Omental fat pad (tissue), 4 donors: Measurements from ENCODE around the gene PLXNA2. TPM values are rescaled to one million over a fixed set of nuclear protein-coding genes. Genes with fewer than 3 reads are reported as not detected.

Source experiments
- ATAC-seq: fragments of 150-250 bp; one replicate; pipeline ENCODE4 v1.9.1; 2016; ENCODE audit warnings: mild to moderate bottlenecking, moderate library complexity; ENCODE audit not compliant: low FRiP score
- DNase-seq: peaks from one replicate; pipeline ENCODE4 v3.0.0-alpha.2; 2019; ENCODE audit warnings: low spot score
- CTCF ChIP-seq, 3 donors: fragments of 450-650 bp; IDR thresholded peaks; one replicate each; pipeline ENCODE4 v1.5.1; 2016 to 2017; ENCODE audit warnings: antibody characterized with exemption in 3 of 3, mild to moderate bottlenecking in 3 of 3, moderate library complexity in 2 of 3
- total RNA-seq, 4 donors: library from RNA; depleted of rRNA; stranded (reverse); fragments of >200 nt; gene quantifications; one replicate each; pipeline ENCODE4 v1.1.0, GENCODE V29; 2016

Gene PLXNA2
- total RNA-seq, 4 donors from 2014 or later = 21.7 to 67.9 (median 36.8) TPM

- ATAC-seq (no peak), DNase-seq (no peak)
- TF ChIP-seq CTCF (IDR thresholded peaks at IDR 0.05) = no peak
Observed at GRCh38 chr1:208051651-208052050, 192.5 kb downstream of the PLXNA2 start.

- ATAC-seq = no peak
- no peak for TF ChIP-seq CTCF (IDR thresholded peaks at IDR 0.05)
- DNase-seq = no peak
Observed at GRCh38 chr1:208048904-208049303, 195.3 kb downstream of the PLXNA2 start.

GRCh38 chr1:208047975-208048374, 196.2 kb downstream of the PLXNA2 start:
- TF ChIP-seq CTCF (IDR thresholded peaks at IDR 0.05) = no peak
- peak; percentile 72 for ATAC-seq
- DNase-seq = no peak

GRCh38 chr1:208047476-208047934, 196.7 kb downstream of the PLXNA2 start:
- peak; percentile 70 for ATAC-seq
- no peak for TF ChIP-seq CTCF (IDR thresholded peaks at IDR 0.05)
- DNase-seq = no peak

GRCh38 chr1:208045463-208046260, 198.5 kb downstream of the PLXNA2 start:
- DNase-seq (no peak), ATAC-seq (no peak)
- no peak for TF ChIP-seq CTCF (IDR thresholded peaks at IDR 0.05)

- DNase-seq (no peak), ATAC-seq (no peak)
- TF ChIP-seq CTCF (IDR thresholded peaks at IDR 0.05) = no peak
Observed at GRCh38 chr1:208044589-208045462, 199.4 kb downstream of the PLXNA2 start.
